Omental fat pad (tissue), 4 donors: ENCODE data around the gene ADAMTS19. TPM values are rescaled to one million over a fixed set of nuclear protein-coding genes. Genes with fewer than 3 reads are reported as not detected.

Source experiments
- ATAC-seq: fragments of 150-250 bp; one replicate; pipeline ENCODE4 v1.9.1; 2016; ENCODE audit warnings: mild to moderate bottlenecking, moderate library complexity; ENCODE audit not compliant: low FRiP score
- DNase-seq: peaks from one replicate; pipeline ENCODE4 v3.0.0-alpha.2; 2019; ENCODE audit warnings: low spot score
- CTCF ChIP-seq, 3 donors: fragments of 450-650 bp; IDR thresholded peaks; one replicate each; pipeline ENCODE4 v1.5.1; 2016 to 2017; ENCODE audit warnings: antibody characterized with exemption in 3 of 3, mild to moderate bottlenecking in 3 of 3, moderate library complexity in 2 of 3
- total RNA-seq, 4 donors: library from RNA; depleted of rRNA; stranded (reverse); fragments of >200 nt; gene quantifications; one replicate each; pipeline ENCODE4 v1.1.0, GENCODE V29; 2016

The ADAMTS19 gene
- total RNA-seq, 4 donors from 2014 or later, result 0.19 TPM; not detected in 3

- DNase-seq (no peak), ATAC-seq (no peak)
- no peak for TF ChIP-seq CTCF (IDR thresholded peaks at IDR 0.05)
Measured at GRCh38 chr5:129748913-129749880, 289.1 kb downstream of the ADAMTS19 start.

GRCh38 chr5:129760636-129761325, 300.7 kb downstream of the ADAMTS19 start:
- no peak for TF ChIP-seq CTCF (IDR thresholded peaks at IDR 0.05)
- DNase-seq, result no peak
- no peak for ATAC-seq

- no peak for TF ChIP-seq CTCF (IDR thresholded peaks at IDR 0.05)
- DNase-seq (no peak), ATAC-seq (no peak)
Measured at GRCh38 chr5:129763651-129764050, 303.6 kb downstream of the ADAMTS19 start.

GRCh38 chr5:129766798-129767197, 306.7 kb downstream of the ADAMTS19 start:
- no peak for TF ChIP-seq CTCF (IDR thresholded peaks at IDR 0.05)
- ATAC-seq (no peak), DNase-seq (no peak)

- DNase-seq (peak; percentile 34), ATAC-seq (peak; percentile 95)
- TF ChIP-seq CTCF (IDR thresholded peaks at IDR 0.05), result peak in 2 of 3 donors; percentile 27 to 92
Measured at GRCh38 chr5:129767927-129768380, 307.9 kb downstream of the ADAMTS19 start.

- no peak for ATAC-seq
- DNase-seq, result no peak
- no peak for TF ChIP-seq CTCF (IDR thresholded peaks at IDR 0.05)
Measured at GRCh38 chr5:129768735-129769134, 308.6 kb downstream of the ADAMTS19 start.
